Right ventricle myocardium superior (tissue), 1 donor: Measurements from ENCODE around the gene CAMK4. TPM values are rescaled to one million over a fixed set of nuclear protein-coding genes. Genes with fewer than 3 reads are reported as not detected.
"Not testable (repeated sequence)": the region's sequence is repeated elsewhere in the genome, so short reads cannot be mapped to it uniquely, and the experiment has no call there.

ENCODE experiments used
- ATAC-seq: fragments of 200-7000 bp; cut with Tn5 transposase; one replicate; pipeline ENCODE4 v1.9.1; 2020; ENCODE audit warnings: mild to moderate bottlenecking; ENCODE audit not compliant: poor library complexity
- DNase-seq: peaks from one replicate; pipeline ENCODE4 v3.0.0-alpha.2; 2020
- intact Hi-C: fragments of 100-400 bp; cut with DNase I; formaldehyde crosslinking; loops from one replicate; pipeline ENCODE4 v1.11.2; 2022
- total RNA-seq: library from RNA; stranded (reverse); fragmentation: NEBNext Ultra II Directional; extraction: Animal tissue kit (Norgen Biotek cat#: 25700); gene quantifications from one replicate; pipeline ENCODE4 v1.2.1, GENCODE V29; 2021
- donor health status: DM: no; HTN: yes; CAD: no; lungs with severe emphysema.

The CAMK4 gene
- total RNA-seq, 1 donor from 2014 or later: 0.16 TPM

GRCh38 chr5:111398013-111398412, 173.8 kb downstream of the CAMK4 start:
- no peak for ATAC-seq
- DNase-seq: no peak
- intact Hi-C loops: no loop called here

- intact Hi-C loops: no loop called here
- DNase-seq: no peak
- ATAC-seq: no peak
These were observed 174.9 kb downstream of the CAMK4 start for GRCh38 chr5:111399113-111399512.

- DNase-seq (no peak), ATAC-seq (no peak)
- intact Hi-C loops: no loop called here
These were observed 177.7 kb downstream of the CAMK4 start for GRCh38 chr5:111401906-111402305.

GRCh38 chr5:111404270-111404769, 180.1 kb downstream of the CAMK4 start:
- DNase-seq (no peak), ATAC-seq (no peak)
- intact Hi-C loops: no loop called here

- intact Hi-C loops: no loop called here
These were observed 183.4 kb downstream of the CAMK4 start for GRCh38 chr5:111407562-111407961.

GRCh38 chr5:111408817-111409216, 184.6 kb downstream of the CAMK4 start:
- ATAC-seq: no peak
- DNase-seq: no peak
- intact Hi-C loops: no loop called here

More at GRCh38 chr5:111407562-111407961, 183.4 kb downstream of the CAMK4 start:
- DNase-seq (no peak), ATAC-seq (no peak)

GRCh38 chr5:111409266-111409665, 185.1 kb downstream of the CAMK4 start:
- DNase-seq, intact Hi-C loops, ATAC-seq: not testable (repeated sequence)

GRCh38 chr5:111410067-111410466, 185.9 kb downstream of the CAMK4 start:
- not testable (repeated sequence) for ATAC-seq, DNase-seq

GRCh38 chr5:111411301-111411700, 187.1 kb downstream of the CAMK4 start:
- intact Hi-C loops: no loop called here
- DNase-seq (no peak), ATAC-seq (no peak)

More at GRCh38 chr5:111410067-111410466, 185.9 kb downstream of the CAMK4 start:
- intact Hi-C loops: not testable (repeated sequence)

- intact Hi-C loops: no loop called here
- ATAC-seq (no peak), DNase-seq (no peak)
These were observed 188.4 kb downstream of the CAMK4 start for GRCh38 chr5:111412593-111412992.

- no peak for DNase-seq
- intact Hi-C loops: no loop called here
- ATAC-seq: no peak
These were observed 190.9 kb downstream of the CAMK4 start for GRCh38 chr5:111415053-111415452.

GRCh38 chr5:111422245-111422644, 198.1 kb downstream of the CAMK4 start:
- intact Hi-C loops: no loop called here
- no peak for ATAC-seq

GRCh38 chr5:111422747-111423720, 198.8 kb downstream of the CAMK4 start:
- intact Hi-C loops: no loop called here
- ATAC-seq: no peak

More at GRCh38 chr5:111422245-111422644, 198.1 kb downstream of the CAMK4 start:
- DNase-seq: no peak

GRCh38 chr5:111425205-111425604, 201.0 kb downstream of the CAMK4 start:
- ATAC-seq (no peak), DNase-seq (no peak)
- intact Hi-C loops: no loop called here

More at GRCh38 chr5:111422747-111423720, 198.8 kb downstream of the CAMK4 start:
- no peak for DNase-seq

GRCh38 chr5:111427762-111428161, 203.6 kb downstream of the CAMK4 start:
- intact Hi-C loops: no loop called here
- ATAC-seq (no peak), DNase-seq (no peak)

- intact Hi-C loops: no loop called here
- ATAC-seq: no peak
- no peak for DNase-seq
These were observed 208.8 kb downstream of the CAMK4 start for GRCh38 chr5:111432883-111433536.

- ATAC-seq (no peak), DNase-seq (no peak)
- intact Hi-C loops: no loop called here
These were observed 210.6 kb downstream of the CAMK4 start for GRCh38 chr5:111434800-111435199.

GRCh38 chr5:111439473-111440075, 215.4 kb downstream of the CAMK4 start:
- intact Hi-C loops: no loop called here
- ATAC-seq (no peak), DNase-seq (no peak)

GRCh38 chr5:111447099-111447498, 222.9 kb downstream of the CAMK4 start:
- intact Hi-C loops: no loop called here
- ATAC-seq (no peak), DNase-seq (no peak)
